GM19468 (cell line): Measurements from ENCODE around the gene TOR1A.

Source experiments
- ATAC-seq: cut with Tn5 transposase; IDR thresholded peaks from one replicate; pipeline ENCODE4 v1.9.1; 2021; ENCODE audit warnings: mild to moderate bottlenecking, moderate library complexity, moderate number of reproducible peaks; ENCODE audit not compliant: unreplicated experiment; ENCODE audit errors: extremely low read depth

The TOR1A gene, protein sequence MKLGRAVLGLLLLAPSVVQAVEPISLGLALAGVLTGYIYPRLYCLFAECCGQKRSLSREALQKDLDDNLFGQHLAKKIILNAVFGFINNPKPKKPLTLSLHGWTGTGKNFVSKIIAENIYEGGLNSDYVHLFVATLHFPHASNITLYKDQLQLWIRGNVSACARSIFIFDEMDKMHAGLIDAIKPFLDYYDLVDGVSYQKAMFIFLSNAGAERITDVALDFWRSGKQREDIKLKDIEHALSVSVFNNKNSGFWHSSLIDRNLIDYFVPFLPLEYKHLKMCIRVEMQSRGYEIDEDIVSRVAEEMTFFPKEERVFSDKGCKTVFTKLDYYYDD

GRCh38 chr9:129823935-129824601 is at the start of gene TOR1A:
TSS of gene TOR1A (minus strand) at chr9:129824136. CDS start at chr9:129824085, 51 bp downstream.
- peak; percentile 78 for ATAC-seq

DNA sequence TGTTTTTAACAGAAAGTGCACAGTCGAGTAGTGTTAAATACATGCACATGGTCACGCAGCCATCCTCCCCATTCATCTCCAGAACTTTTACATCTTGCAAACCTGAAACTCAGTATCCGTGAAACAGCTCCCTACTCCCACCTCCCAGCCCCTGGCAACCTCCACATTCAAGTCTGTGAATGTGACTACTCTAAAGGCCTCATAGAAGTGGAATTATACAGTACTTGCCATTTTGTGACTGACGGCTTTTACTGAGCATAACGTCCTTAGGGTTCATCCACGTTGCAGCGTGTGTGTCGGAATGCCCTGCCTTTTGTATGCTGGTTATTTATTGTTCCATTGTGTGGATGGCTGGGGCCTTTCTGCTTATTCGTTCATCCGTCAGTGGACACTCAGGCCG is 47.1 kb upstream of the TOR1A start:
- ATAC-seq, result no peak

GRCh38 chr9:129869585-129870501 is 45.9 kb upstream of the TOR1A start:
- no peak for ATAC-seq

GRCh38 chr9:129868872-129869486 is 45.0 kb upstream of the TOR1A start:
- ATAC-seq, result no peak

DNA sequence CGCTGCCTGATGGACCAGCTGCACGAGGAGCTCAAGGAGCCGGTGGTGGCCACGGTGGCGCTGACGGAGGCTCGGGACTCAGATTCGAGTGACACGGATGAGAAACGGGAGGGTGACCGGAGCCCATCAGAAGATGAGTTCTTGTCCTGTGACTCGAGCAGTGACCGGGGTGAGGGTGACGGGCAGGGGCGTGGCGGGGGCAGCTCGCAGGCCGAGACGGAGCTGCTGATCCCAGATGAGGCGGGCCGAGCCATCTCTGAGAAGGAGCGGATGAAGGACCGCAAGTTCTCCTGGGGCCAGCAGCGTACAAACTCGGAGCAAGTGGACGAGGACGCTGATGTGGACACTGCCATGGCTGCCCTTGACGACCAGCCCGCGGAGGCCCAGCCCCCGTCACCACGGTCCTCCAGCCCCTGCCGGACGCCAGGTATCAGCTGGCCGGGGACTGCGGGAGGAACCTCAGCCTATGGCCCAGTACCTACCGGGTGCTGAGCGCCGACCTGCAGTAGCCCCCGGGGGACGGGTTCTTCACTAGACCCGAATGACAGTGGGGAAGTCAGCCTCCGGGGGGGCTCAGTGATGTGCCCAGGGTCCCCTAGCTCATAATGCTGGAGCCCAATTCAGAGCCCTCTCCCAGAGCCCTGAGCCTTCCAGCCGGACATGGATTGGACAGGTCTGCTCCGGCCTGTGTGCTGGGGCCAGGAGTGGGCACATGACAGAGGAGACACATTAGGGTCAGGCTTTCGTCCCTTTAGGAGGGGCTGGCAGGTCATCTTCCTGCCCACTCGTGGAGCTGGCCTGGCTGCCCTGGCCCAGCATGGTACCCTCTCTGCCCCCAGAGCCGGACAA is 44.3 kb upstream of the TOR1A start:
- no peak for ATAC-seq

DNA sequence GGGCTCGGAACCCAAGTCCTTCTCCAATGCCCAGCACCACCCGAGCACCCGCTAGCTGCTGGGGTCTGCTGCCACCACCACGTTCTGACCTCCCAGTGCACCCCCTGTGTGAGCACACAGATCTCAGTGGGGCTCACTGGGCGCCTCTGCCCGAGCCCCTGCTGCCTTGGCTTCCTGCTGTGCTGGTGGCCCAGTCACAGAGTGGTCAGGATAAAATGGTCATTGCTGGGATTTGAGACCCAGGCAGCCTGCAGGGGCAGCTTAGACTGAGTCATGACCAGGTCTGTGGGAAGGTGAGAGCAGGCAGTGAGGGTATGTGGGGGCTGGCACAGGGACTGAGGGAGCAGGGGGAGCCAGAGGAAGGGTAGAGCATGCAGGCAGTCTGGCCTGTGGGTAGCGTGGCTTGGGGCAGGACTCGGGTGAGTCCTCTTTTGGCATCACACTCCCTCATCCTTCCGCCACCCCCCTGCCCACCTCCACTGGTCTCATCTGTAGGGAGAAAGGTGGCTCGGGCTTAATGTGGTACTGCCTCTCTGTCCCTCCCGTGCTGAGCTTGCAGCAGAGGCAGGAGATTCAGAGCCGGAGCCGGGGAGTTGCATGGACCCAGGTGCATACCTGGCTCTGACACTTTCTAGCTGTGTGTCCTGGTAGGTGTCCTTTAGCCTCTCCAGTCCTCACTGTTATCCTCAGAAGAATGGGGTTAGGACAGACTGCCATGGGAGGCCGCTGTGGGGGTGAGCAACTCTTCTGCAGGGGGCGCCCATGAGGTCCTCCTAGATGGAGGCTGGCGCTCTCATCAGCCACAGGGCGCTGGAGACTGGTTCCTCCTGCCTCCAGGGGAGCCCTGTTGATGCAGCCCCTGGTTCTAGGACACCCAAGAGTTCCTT is 43.4 kb upstream of the TOR1A start:
- no peak for ATAC-seq

DNA sequence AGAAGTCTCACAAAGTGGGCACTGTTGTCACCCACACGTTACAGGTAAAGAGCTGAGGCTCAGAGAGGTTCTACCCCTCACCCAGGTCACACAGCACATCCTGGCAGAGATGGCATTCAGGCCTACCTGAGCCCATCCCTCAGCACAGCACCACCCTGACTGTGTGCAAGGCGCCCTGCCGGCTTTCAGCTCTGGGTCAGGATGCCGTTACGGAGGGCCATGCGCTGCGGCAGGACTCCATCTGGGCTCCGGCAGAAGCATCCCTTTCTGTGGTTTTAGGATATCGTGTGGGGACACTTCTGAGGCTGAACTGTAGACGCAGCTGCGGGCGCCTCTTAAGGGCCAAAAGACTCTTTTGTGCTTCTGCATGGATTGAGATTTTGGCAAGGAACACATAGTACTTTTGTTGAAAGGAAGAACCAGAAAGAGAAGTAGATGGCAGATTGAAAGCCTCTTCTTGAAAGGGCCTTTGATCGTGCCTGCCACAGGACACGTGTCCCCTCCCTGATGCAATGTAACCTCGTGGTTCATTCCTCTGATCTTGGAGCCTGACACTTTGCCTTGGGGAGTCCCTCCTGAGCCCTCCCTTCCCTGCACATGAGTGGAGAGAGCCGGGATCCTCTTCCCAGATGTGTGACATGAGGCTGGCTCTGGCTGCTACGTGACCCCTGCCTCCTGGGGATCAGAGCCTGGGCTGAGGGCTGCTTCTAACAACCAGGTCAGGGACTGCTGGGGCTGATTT is 42.6 kb upstream of the TOR1A start:
- no peak for ATAC-seq

GRCh38 chr9:129865668-129866320 is 41.9 kb upstream of the TOR1A start:
- no peak for ATAC-seq

DNA sequence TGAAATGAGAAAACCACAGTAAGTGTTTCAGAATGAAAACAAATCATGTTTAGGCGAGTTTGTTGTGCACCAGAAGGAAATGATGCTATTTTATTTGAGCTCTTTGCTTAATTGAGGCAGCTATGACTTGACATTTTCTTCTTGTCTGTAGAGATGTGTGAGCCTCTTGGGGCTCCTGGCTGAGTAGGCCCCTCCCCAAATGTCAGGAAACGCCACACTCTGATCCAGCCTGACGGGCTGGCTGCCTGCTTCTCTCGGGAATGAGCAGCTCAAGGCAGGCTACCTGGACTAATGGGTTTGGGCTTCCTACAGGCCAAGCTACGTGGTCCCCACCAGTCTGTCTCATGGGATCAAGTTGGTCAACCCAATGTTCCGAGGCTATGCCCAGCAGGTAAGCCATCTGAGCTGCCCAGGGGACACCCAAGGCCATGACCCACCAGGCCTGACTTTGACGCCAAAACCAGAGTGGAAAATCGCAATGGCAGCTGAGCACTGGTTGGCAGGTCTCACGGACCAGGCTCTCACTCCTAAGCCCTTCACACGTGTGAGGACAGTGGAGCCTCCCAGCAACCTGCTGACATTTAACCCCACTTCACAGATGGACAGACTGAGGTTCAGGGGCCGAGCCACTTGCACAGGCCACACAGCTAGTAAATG is 41.2 kb upstream of the TOR1A start:
- no peak for ATAC-seq

GRCh38 chr9:129863059-129863690 is 39.2 kb upstream of the TOR1A start:
- no peak for ATAC-seq

DNA sequence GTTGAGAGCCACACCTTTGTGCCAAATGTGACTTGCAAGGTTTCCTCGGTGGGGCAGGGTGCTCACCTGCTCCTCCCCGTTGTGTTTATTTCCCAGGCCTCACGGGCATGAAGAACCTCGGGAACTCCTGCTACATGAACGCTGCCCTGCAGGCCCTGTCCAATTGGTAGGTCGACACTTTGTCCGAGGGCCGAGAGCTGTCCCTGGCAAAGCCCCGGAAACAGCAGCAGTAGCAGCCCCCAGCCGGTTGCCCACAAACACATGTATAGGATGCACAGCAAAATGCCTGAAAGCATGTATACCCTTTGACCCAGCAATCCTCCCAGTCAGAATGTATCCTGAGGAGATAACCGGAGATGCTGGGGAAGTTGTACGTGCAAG is 37.5 kb upstream of the TOR1A start:
- no peak for ATAC-seq

- ATAC-seq, result no peak
Observed at GRCh38 chr9:129860653-129861446, 36.9 kb upstream of the TOR1A start.

GRCh38 chr9:129858167-129858962 is 34.4 kb upstream of the TOR1A start:
- ATAC-seq, result no peak

DNA sequence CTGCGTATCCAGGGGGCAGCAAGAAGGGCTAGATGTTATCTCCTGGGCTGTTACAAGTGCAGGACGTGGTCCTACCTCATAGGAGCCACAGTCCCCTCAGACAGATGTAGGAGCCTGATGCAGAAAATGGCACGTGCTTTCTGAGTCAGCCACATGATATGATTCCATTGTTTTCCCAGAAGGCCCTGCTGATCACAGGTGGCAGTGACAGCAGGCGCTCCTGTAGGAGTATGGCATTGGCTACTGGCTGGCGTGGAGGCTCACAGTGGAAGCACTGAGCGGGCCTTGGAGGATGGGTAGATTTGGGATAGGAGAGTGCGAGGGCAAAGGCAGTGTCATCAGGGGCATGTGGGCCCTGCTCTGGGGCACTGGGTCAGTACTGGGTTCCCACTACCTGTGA is 33.3 kb upstream of the TOR1A start:
- ATAC-seq, result no peak

GRCh38 chr9:129854588-129855110 is 30.7 kb upstream of the TOR1A start:
- ATAC-seq, result no peak
